WTC11 (cell line): ENCODE measurements around the gene CD209. TPM values are rescaled to one million over a fixed set of nuclear protein-coding genes. Genes with fewer than 3 reads are reported as not detected.

Experiments used
- ATAC-seq: fragments of 200-7000 bp; cut with Tn5 transposase; 2 replicates; pipeline ENCODE4 v1.10.0; 2021; ENCODE audit warnings: mild to moderate bottlenecking, moderate library complexity
- CTCF ChIA-PET: fragments of 300-600 bp; sonication (Branson Sonifier 250); formaldehyde crosslinking; loops from one replicate; lab custom pipeline; 2021; ENCODE audit warnings: antibody characterized with exemption; lab: Charles Lee
- POLR2A ChIA-PET: fragments of 350-600 bp; sonication (Branson Sonifier 250); formaldehyde crosslinking; loops from one replicate; lab custom pipeline; 2021; ENCODE audit warnings: antibody characterized with exemption; lab: Charles Lee
- DNase-seq: peaks from one replicate; pipeline ENCODE4 v3.0.0; 2021; ENCODE audit warnings: low spot score
- H3K27ac Mint-ChIP-seq: 2 replicates; pipeline ENCODE4 v1.8.0; 2021; ENCODE audit warnings: mixed read lengths
- H3K27me3 Mint-ChIP-seq: 2 replicates; pipeline ENCODE4 v1.8.0; 2021; ENCODE audit warnings: low read depth, mild to moderate bottlenecking, moderate library complexity, mixed read lengths
- H3K36me3 Mint-ChIP-seq: 2 replicates; pipeline ENCODE4 v1.8.0; 2021; ENCODE audit warnings: mixed read lengths
- H3K4me1 Mint-ChIP-seq: 2 replicates; pipeline ENCODE4 v1.8.0; 2022; ENCODE audit warnings: mixed read lengths
- H3K4me3 Mint-ChIP-seq: 2 replicates; pipeline ENCODE4 v1.8.0; 2021; ENCODE audit warnings: mild to moderate bottlenecking, moderate library complexity, mixed read lengths
- H3K9me3 Mint-ChIP-seq: 2 replicates; pipeline ENCODE4 v1.8.0; 2021; ENCODE audit warnings: mixed read lengths
- CREB1 ChIP-seq: sonication (generic); formaldehyde crosslinking; IDR thresholded peaks from 2 replicates; pipeline ENCODE4 v1.8.0; 2023; ENCODE audit warnings: mild to moderate bottlenecking, missing genetic modification reagents
- EMX1 ChIP-seq: fragments of 250-450 bp; sonication (Bioruptor Pico); IDR thresholded peaks from 2 replicates; pipeline ENCODE4 v1.8.0; 2021; ENCODE audit warnings: mild to moderate bottlenecking
- GRHL2 ChIP-seq: fragments of 250-450 bp; sonication (Bioruptor Pico); IDR thresholded peaks from 2 replicates; pipeline ENCODE4 v1.8.0; 2022; ENCODE audit warnings: mild to moderate bottlenecking, moderate library complexity; ENCODE audit not compliant: insufficient replicate concordance, severe bottlenecking
- NFE2L1 ChIP-seq: sonication (generic); formaldehyde crosslinking; IDR thresholded peaks from 2 replicates; pipeline ENCODE4 v1.8.1; 2023; ENCODE audit warnings: missing genetic modification reagents
- NFYB ChIP-seq: sonication (generic); formaldehyde crosslinking; conservative IDR thresholded peaks from 2 replicates; pipeline ENCODE4 v1.8.0; 2022; ENCODE audit warnings: low read depth, missing genetic modification reagents
- NR3C1 ChIP-seq: sonication (generic); formaldehyde crosslinking; conservative IDR thresholded peaks from 2 replicates; pipeline ENCODE4 v1.8.1; 2023; ENCODE audit warnings: low read depth, mild to moderate bottlenecking, missing genetic modification reagents
- RELA ChIP-seq: sonication (generic); formaldehyde crosslinking; IDR thresholded peaks from 2 replicates; pipeline ENCODE4 v1.8.1; 2022; ENCODE audit warnings: missing genetic modification reagents, mild to moderate bottlenecking, borderline replicate concordance
- SP1 ChIP-seq: sonication (generic); formaldehyde crosslinking; conservative IDR thresholded peaks from 2 replicates; pipeline ENCODE4 v1.8.1; 2022; ENCODE audit warnings: missing genetic modification reagents
- TEAD4 ChIP-seq: sonication (generic); formaldehyde crosslinking; IDR thresholded peaks from 2 replicates; pipeline ENCODE4 v1.8.0; 2022; ENCODE audit warnings: mild to moderate bottlenecking, missing genetic modification reagents
- TP53 ChIP-seq: sonication (generic); formaldehyde crosslinking; IDR thresholded peaks from 2 replicates; pipeline ENCODE4 v1.8.1; 2023; ENCODE audit warnings: mild to moderate bottlenecking, missing genetic modification reagents
- ZNF121 ChIP-seq: sonication (generic); formaldehyde crosslinking; IDR thresholded peaks from 2 replicates; pipeline ENCODE4 v1.8.0; 2023; ENCODE audit warnings: missing genetic modification reagents
- ZNF263 ChIP-seq: sonication (generic); formaldehyde crosslinking; IDR thresholded peaks from 2 replicates; pipeline ENCODE4 v1.8.1; 2022; ENCODE audit warnings: low read depth, mild to moderate bottlenecking, moderate library complexity, missing genetic modification reagents
- ZNF317 ChIP-seq: sonication (generic); formaldehyde crosslinking; IDR thresholded peaks from 2 replicates; pipeline ENCODE4 v1.8.1; 2023; ENCODE audit warnings: low read depth, mild to moderate bottlenecking, moderate library complexity, missing genetic modification reagents, borderline replicate concordance
- ZNF423 ChIP-seq: fragments of 250-450 bp; sonication (Bioruptor Pico); IDR thresholded peaks from 2 replicates; pipeline ENCODE4 v2.1.2; 2022; ENCODE audit warnings: mild to moderate bottlenecking, moderate library complexity
- total RNA-seq: library from RNA; stranded (reverse); gene quantifications from 3 replicates; pipeline ENCODE4 v1.2.3, GENCODE V29; 2021
- TF ChIP-seq, protein P1 (sequence below): sonication (generic); formaldehyde crosslinking; IDR thresholded peaks from 2 replicates; pipeline ENCODE4 v1.8.1; 2022; ENCODE audit warnings: missing genetic modification reagents, borderline replicate concordance
- TF ChIP-seq, protein P2 (sequence below): sonication (generic); formaldehyde crosslinking; IDR thresholded peaks from 2 replicates; pipeline ENCODE4 v1.8.1; 2023; ENCODE audit warnings: mild to moderate bottlenecking, missing genetic modification reagents
- TF ChIP-seq, protein P3 (sequence below): sonication (generic); formaldehyde crosslinking; IDR thresholded peaks from 2 replicates; pipeline ENCODE4 v1.8.1; 2022; ENCODE audit warnings: low read depth, missing genetic modification reagents, borderline replicate concordance
- TF ChIP-seq, protein P4 (sequence below): fragments of 250-450 bp; sonication (Bioruptor Pico); IDR thresholded peaks from 2 replicates; pipeline ENCODE4 v1.9.0; 2021; ENCODE audit warnings: mild to moderate bottlenecking
- TF ChIP-seq, protein P5 (sequence below): sonication (generic); formaldehyde crosslinking; IDR thresholded peaks from 2 replicates; pipeline ENCODE4 v1.8.1; 2022; ENCODE audit warnings: mild to moderate bottlenecking, moderate library complexity, missing genetic modification reagents
- TF ChIP-seq, protein P6 (sequence below): sonication (generic); formaldehyde crosslinking; conservative IDR thresholded peaks from 2 replicates; pipeline ENCODE4 v1.8.1; 2022; ENCODE audit warnings: mild to moderate bottlenecking, missing genetic modification reagents

Gene CD209
- total RNA-seq, 1 experiment from 2014 or later, result not detected

DNA sequence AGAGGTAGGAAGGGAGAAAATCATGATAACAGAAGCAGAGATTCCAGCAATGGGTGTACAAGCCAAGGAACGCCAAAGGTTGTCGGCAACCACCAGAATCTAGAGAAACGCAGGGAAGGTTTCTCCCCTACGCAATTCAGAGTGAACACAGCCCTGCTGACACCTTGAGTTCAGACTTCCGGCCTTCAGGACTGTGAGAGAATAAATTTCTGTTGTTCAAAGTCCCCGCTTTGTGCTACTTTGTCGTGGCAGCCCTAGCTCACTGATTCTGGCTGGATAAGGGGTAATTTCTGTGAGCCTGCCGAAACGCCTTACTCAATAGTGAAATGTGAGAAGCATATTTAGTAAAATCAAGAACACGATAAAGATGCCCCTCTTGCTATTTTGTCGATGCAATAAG lies 10.1 kb downstream of the CD209 start:
- no peak overlapping the region for H3K27ac Mint-ChIP-seq
- DNase-seq, result no peak
- H3K4me3 Mint-ChIP-seq, result no peak overlapping the region
- no peak for ATAC-seq
- peaks cover 58% of the 10 kb centered on the region for H3K27me3 Mint-ChIP-seq
- ChIA-PET CTCF (interaction anchor here (1.0 kb wide), 1 partner anchor 169 kb away, joined by 5 read pairs; no protein-coding TSS in a partner anchor), POLR2A (interaction anchor here (0.6 kb wide), 1 partner anchor 30 kb away, joined by 4 read pairs; no protein-coding TSS in a partner anchor)
- H3K36me3 Mint-ChIP-seq, result no peaks in the 10 kb centered on the region
- no peaks in the 10 kb centered on the region for H3K4me1 Mint-ChIP-seq
- no peaks in the 10 kb centered on the region for H3K9me3 Mint-ChIP-seq
- TF ChIP-seq NR3C1 (CRISPR knock-in tag) (no peak), GRHL2 (CRISPR knock-in tag) (no peak), ZNF121 (CRISPR knock-in tag) (no peak), ZNF423 (no peak), TEAD4 (CRISPR knock-in tag) (no peak), RELA (CRISPR knock-in tag) (no peak)
- TF ChIP-seq, protein P1, sequence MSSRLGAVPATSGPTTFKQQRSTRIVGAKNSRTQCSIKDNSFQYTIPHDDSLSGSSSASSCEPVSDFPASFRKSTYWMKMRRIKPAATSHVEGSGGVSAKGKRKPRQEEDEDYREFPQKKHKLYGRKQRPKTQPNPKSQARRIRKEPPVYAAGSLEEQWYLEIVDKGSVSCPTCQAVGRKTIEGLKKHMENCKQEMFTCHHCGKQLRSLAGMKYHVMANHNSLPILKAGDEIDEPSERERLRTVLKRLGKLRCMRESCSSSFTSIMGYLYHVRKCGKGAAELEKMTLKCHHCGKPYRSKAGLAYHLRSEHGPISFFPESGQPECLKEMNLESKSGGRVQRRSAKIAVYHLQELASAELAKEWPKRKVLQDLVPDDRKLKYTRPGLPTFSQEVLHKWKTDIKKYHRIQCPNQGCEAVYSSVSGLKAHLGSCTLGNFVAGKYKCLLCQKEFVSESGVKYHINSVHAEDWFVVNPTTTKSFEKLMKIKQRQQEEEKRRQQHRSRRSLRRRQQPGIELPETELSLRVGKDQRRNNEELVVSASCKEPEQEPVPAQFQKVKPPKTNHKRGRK, result no peak
- TF ChIP-seq, protein P2, sequence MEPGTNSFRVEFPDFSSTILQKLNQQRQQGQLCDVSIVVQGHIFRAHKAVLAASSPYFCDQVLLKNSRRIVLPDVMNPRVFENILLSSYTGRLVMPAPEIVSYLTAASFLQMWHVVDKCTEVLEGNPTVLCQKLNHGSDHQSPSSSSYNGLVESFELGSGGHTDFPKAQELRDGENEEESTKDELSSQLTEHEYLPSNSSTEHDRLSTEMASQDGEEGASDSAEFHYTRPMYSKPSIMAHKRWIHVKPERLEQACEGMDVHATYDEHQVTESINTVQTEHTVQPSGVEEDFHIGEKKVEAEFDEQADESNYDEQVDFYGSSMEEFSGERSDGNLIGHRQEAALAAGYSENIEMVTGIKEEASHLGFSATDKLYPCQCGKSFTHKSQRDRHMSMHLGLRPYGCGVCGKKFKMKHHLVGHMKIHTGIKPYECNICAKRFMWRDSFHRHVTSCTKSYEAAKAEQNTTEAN (CRISPR knock-in tag), result no peak

DNA sequence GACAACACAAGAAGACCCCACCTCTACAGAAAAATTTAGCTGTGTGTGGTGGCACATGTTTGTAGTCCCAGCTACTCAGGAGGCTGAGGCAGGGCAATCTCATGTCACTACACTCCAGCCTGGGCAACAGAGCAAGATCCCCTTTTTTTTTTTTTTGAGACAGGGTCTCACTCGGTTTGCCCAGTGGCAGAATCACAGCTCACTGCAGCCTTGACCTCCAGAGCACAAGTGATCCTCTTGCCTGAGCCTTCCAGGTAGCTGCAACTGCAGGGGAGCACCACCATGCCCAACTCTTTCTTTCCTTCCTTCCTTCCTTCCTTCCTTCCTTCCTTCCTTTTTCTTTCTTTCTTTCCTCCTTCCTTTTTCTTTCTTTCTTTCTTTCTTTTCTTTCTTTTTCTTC lies 11.2 kb downstream of the CD209 start:
- Mint-ChIP-seq H3K9me3 (no peaks in the 10 kb centered on the region), H3K27me3 (peaks cover 66% of the 10 kb centered on the region), H3K36me3 (no peaks in the 10 kb centered on the region), H3K4me3 (no peak overlapping the region), H3K4me1 (no peaks in the 10 kb centered on the region), H3K27ac (no peak overlapping the region)
- TF ChIP-seq ZNF263 (CRISPR knock-in tag) (no peak), NFE2L1 (CRISPR knock-in tag) (no peak), TP53 (CRISPR knock-in tag) (no peak), NFYB (CRISPR knock-in tag) (no peak), CREB1 (no peak), ZNF423 (no peak), SP1 (CRISPR knock-in tag) (no peak), EMX1 (no peak), ZNF317 (CRISPR knock-in tag) (no peak)
- TF ChIP-seq, protein P3, sequence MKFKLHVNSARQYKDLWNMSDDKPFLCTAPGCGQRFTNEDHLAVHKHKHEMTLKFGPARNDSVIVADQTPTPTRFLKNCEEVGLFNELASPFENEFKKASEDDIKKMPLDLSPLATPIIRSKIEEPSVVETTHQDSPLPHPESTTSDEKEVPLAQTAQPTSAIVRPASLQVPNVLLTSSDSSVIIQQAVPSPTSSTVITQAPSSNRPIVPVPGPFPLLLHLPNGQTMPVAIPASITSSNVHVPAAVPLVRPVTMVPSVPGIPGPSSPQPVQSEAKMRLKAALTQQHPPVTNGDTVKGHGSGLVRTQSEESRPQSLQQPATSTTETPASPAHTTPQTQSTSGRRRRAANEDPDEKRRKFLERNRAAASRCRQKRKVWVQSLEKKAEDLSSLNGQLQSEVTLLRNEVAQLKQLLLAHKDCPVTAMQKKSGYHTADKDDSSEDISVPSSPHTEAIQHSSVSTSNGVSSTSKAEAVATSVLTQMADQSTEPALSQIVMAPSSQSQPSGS (CRISPR knock-in tag), result no peak
- TF ChIP-seq, protein P4, sequence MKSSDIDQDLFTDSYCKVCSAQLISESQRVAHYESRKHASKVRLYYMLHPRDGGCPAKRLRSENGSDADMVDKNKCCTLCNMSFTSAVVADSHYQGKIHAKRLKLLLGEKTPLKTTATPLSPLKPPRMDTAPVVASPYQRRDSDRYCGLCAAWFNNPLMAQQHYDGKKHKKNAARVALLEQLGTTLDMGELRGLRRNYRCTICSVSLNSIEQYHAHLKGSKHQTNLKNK (CRISPR knock-in tag), result no peak
- TF ChIP-seq, protein P5, sequence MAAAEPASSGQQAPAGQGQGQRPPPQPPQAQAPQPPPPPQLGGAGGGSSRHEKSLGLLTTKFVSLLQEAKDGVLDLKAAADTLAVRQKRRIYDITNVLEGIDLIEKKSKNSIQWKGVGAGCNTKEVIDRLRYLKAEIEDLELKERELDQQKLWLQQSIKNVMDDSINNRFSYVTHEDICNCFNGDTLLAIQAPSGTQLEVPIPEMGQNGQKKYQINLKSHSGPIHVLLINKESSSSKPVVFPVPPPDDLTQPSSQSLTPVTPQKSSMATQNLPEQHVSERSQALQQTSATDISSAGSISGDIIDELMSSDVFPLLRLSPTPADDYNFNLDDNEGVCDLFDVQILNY, result no peak
- TF ChIP-seq, protein P6, sequence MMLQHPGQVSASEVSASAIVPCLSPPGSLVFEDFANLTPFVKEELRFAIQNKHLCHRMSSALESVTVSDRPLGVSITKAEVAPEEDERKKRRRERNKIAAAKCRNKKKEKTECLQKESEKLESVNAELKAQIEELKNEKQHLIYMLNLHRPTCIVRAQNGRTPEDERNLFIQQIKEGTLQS (CRISPR knock-in tag), result no peak
- TF ChIP-seq, protein P2 (CRISPR knock-in tag), result no peak
- DNase-seq, result no peak
- POLR2A ChIA-PET, result no interaction called here
- CTCF ChIA-PET, result interaction anchor here (0.7 kb wide), 1 partner anchor 55 kb away, joined by 3 read pairs; the partner anchor contains the start of gene TRAPPC5
- ATAC-seq, result no peak
